Esophagus squamous epithelium (tissue), 5 donors: ENCODE results near the gene HACL1. TPM values are rescaled to one million over a fixed set of nuclear protein-coding genes. Genes with fewer than 3 reads are reported as not detected.

Source experiments
- DNase-seq: peaks from one replicate; lab custom pipeline; 2025; lab: John Stamatoyannopoulos, UW
- H3K27ac ChIP-seq, 4 donors: fragments of 200-600 bp; sonication (generic); one replicate each; pipeline ENCODE4 v1.5.1; 2016 to 2019; ENCODE audit warnings: mild to moderate bottlenecking in 1 of 4
- H3K27me3 ChIP-seq, 4 donors: fragments of 200-600 bp; sonication (generic); 1 replicate in 3 of 4; 2 replicates in 1 of 4; pipeline versions ENCODE4 v1.5.1 to v1.6.0; 2017 to 2021; ENCODE audit warnings: antibody characterized with exemption in 1 of 4
- H3K36me3 ChIP-seq, 3 donors: fragments of 200-600 bp; sonication (generic); one replicate each; pipeline ENCODE4 v1.5.1; 2016 to 2019
- H3K4me1 ChIP-seq, 3 donors: fragments of 200-600 bp; sonication (generic); one replicate each; pipeline ENCODE4 v1.5.1; 2017 to 2019
- H3K4me3 ChIP-seq, 4 donors: fragments of 200-600 bp; sonication (generic); 1 replicate in 3 of 4; 2 replicates in 1 of 4; pipeline ENCODE4 v1.5.1; 2016 to 2019; ENCODE audit warnings: mild to moderate bottlenecking in 2 of 4, moderate library complexity in 1 of 4
- H3K9me3 ChIP-seq, 3 donors: fragments of 200-600 bp; sonication (generic); one replicate each; pipeline ENCODE4 v1.5.1; 2016 to 2019
- POLR2A ChIP-seq, 4 donors: fragments of 450-650 bp; IDR thresholded peaks; one replicate each; pipeline ENCODE4 v1.6.1; 2017; ENCODE audit warnings: antibody characterized with exemption in 4 of 4, mild to moderate bottlenecking in 4 of 4, moderate library complexity in 3 of 4
- WGBS, 2 donors: methylation state at CpG; one replicate each; pipeline ENCODE4 v1.1.5; 2018; 5-methylcytosine and 5-hydroxymethylcytosine counted together
- intact Hi-C: fragments of 100-400 bp; cut with DNase I; formaldehyde crosslinking; loops from one replicate; pipeline ENCODE4 v1.15.0; 2022
- total RNA-seq, 4 donors: library from RNA; depleted of rRNA; stranded (reverse); fragments of >200 nt; gene quantifications; one replicate each; pipeline ENCODE4 v1.1.0, GENCODE V29; 2016
- TF ChIP-seq, protein P1 (sequence below), 6 experiments: fragments of 450-650 bp in 4 of 6; fragments of 200-600 bp in 2 of 6; sonication (generic) in 2 of 6; IDR thresholded peaks; one replicate each; pipeline ENCODE4 v1.5.1; 2016 to 2019; ENCODE audit warnings: antibody characterized with exemption in 6 of 6, mild to moderate bottlenecking in 4 of 6, moderate library complexity in 4 of 6
- donor health status: DM: yes; HTN: yes; CAD: no.

HACL1 gene
- total RNA-seq, 4 donors from 2014 or later: 3.3 to 22.3 (median 9.4) TPM

DNA sequence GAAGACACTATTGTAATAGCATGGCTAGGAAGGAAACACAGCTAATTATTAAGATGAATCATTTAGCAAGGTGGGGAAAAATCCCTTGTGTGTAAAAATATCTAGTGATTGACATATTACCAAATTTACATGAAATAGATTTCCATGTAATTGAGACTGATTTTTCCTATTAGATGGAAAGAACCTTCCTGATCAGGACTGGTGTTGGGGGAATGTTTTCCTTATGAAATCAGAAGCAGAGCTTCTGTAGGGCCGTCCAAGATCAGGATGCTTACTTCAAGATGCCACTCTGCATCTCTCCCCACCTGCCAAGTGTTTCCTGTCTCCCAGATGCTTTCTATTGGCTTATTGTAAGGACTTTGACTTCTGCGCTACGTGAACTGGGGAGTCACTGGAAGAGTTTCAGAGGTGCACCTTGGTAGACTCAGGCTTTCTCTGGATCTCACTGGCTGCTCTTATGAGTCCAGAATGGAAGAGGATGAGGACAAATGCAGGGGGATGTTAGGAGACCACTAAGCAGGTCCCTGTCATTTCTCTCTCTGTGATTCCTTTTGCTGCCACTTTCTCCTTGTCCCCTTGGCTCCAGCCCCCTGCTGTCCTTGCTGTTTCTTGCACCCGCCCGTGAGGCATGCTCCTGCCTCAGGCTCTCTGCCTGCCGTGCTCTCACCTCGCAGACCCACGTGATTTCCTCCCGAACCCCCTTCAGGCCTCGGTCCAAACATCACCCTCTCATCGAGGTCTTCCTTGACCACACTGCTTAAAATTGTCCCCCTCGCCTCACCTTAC is 30.2 kb upstream of the HACL1 start:
- TF ChIP-seq POLR2A (IDR thresholded peaks at IDR 0.05): no peak
- TF ChIP-seq, protein P1, sequence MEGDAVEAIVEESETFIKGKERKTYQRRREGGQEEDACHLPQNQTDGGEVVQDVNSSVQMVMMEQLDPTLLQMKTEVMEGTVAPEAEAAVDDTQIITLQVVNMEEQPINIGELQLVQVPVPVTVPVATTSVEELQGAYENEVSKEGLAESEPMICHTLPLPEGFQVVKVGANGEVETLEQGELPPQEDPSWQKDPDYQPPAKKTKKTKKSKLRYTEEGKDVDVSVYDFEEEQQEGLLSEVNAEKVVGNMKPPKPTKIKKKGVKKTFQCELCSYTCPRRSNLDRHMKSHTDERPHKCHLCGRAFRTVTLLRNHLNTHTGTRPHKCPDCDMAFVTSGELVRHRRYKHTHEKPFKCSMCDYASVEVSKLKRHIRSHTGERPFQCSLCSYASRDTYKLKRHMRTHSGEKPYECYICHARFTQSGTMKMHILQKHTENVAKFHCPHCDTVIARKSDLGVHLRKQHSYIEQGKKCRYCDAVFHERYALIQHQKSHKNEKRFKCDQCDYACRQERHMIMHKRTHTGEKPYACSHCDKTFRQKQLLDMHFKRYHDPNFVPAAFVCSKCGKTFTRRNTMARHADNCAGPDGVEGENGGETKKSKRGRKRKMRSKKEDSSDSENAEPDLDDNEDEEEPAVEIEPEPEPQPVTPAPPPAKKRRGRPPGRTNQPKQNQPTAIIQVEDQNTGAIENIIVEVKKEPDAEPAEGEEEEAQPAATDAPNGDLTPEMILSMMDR (IDR thresholded peaks at IDR 0.05): no peak
- Histone ChIP-seq H3K27ac (peak overlapping the region in 1 of 4 donors; percentile 32), H3K4me1 (peaks cover 18 to 45% (median 34%) of the 10 kb centered on the region in 3 donors), H3K4me3 (no peak overlapping the region), H3K9me3 (no peaks in the 10 kb centered on the region), H3K36me3 (no peaks in the 10 kb centered on the region), H3K27me3 (no peaks in the 10 kb centered on the region)
- intact Hi-C loops: loop anchor here (5.0 kb wide), 1 partner anchor 181 kb away; no protein-coding TSS in a partner anchor
- 83 to 86% methylated on average over 10 to 12 of the region's 12 CpGs for WGBS, 2 donors
- no peak for DNase-seq

- whole genome bisulfite sequencing, 2 donors: 5% methylated on average over 8 of the region's 8 CpGs
- intact Hi-C loops: loop anchor here (5.0 kb wide), 1 partner anchor 182 kb away; no protein-coding TSS in a partner anchor
Measured at GRCh38 chr3:15630646-15631350, 29.4 kb upstream of the HACL1 start.

DNA sequence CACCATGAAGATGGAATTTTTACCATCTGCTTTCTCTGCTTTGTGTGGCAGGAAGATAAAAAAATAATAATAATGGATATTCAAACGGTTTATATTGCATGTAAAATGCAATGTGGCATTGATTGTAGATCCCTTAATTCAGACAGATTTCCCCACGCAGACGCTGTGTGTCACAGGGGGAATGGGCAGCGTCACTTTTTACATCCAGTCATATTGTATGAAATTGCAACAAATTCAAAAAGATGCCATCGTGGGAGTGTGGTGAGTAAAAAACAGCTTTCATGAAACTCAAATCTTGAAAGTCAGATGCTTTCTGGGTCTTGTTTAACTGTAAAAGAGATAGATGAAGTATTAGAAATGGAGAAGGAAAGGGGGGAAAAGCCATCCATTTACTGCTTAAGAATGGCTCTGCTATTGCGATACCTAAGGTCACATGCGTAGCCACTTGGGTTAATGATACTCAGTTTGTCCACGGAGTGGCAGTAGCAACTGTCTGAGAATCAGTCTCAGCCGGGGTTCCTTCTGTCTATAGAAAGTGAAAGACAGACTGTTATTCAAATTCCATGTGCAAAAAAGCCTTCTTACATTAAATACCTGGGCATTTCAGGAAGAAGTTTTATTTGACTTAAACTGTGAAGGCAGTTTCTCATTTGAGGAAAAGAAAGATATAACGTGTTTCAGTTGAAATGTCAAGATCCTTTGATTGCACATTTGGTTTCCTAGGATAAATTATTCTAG is 28.7 kb upstream of the HACL1 start:
- no peaks in the 10 kb centered on the region for H3K27me3 ChIP-seq
- peak overlapping the region in 2 of 4 donors; percentile 32 to 65 for H3K27ac ChIP-seq
- WGBS, 2 donors: 30 to 42% methylated on average over 10 of the region's 10 CpGs
- H3K4me3 ChIP-seq: peak overlapping the region in 3 of 4 donors; percentile 20 to 24 (median 24)
- no peak for DNase-seq
- no peak for TF ChIP-seq POLR2A (IDR thresholded peaks at IDR 0.05)
- TF ChIP-seq, protein P1 (IDR thresholded peaks at IDR 0.05): peak; percentile 19 to 79 (median 69)
- H3K4me1 ChIP-seq: peaks cover 9 to 29% (median 18%) of the 10 kb centered on the region in 3 donors
- no peaks in the 10 kb centered on the region for H3K36me3 ChIP-seq
- intact Hi-C loops: loop anchor here (5.0 kb wide), 1 partner anchor 182 kb away; no protein-coding TSS in a partner anchor
- H3K9me3 ChIP-seq: no peaks in the 10 kb centered on the region

More at GRCh38 chr3:15630646-15631350, 29.4 kb upstream of the HACL1 start:
- no peaks in the 10 kb centered on the region for H3K36me3 ChIP-seq
- no peaks in the 10 kb centered on the region for H3K9me3 ChIP-seq
- peak overlapping the region in 3 of 4 donors; percentile 20 to 24 (median 24) for H3K4me3 ChIP-seq
- no peaks in the 10 kb centered on the region for H3K27me3 ChIP-seq
- TF ChIP-seq POLR2A (IDR thresholded peaks at IDR 0.05): no peak
- TF ChIP-seq, protein P1 (IDR thresholded peaks at IDR 0.05): no peak
- peaks cover 15 to 36% (median 26%) of the 10 kb centered on the region in 3 donors for H3K4me1 ChIP-seq
- H3K27ac ChIP-seq: peak overlapping the region in 3 of 4 donors; percentile 32 to 65 (median 46)
- DNase-seq: no peak

GRCh38 chr3:15628967-15629366 is 27.6 kb upstream of the HACL1 start:
- no peaks in the 10 kb centered on the region for H3K36me3 ChIP-seq
- peaks cover 0 to 18% (median 9%) of the 10 kb centered on the region in 3 donors for H3K4me1 ChIP-seq
- H3K9me3 ChIP-seq: no peaks in the 10 kb centered on the region
- intact Hi-C loops: no loop called here
- H3K27me3 ChIP-seq: no peaks in the 10 kb centered on the region
- no peak overlapping the region for H3K4me3 ChIP-seq
- DNase-seq: no peak
- no peak overlapping the region for H3K27ac ChIP-seq
- TF ChIP-seq, protein P1 (IDR thresholded peaks at IDR 0.05): no peak
- TF ChIP-seq POLR2A (IDR thresholded peaks at IDR 0.05): no peak
